Esophagus muscularis mucosa (tissue), 4 donors: ENCODE data around the gene SULT1A2.

ENCODE experiments used
- EP300 ChIP-seq: sonication (generic); formaldehyde crosslinking; IDR thresholded peaks from one replicate; pipeline ENCODE4 v1.6.1; 2017; ENCODE audit warnings: antibody characterized with exemption
- POLR2A ChIP-seq: fragments of 450-650 bp; IDR thresholded peaks from one replicate; pipeline ENCODE4 v1.6.1; 2017; ENCODE audit warnings: antibody characterized with exemption, moderate library complexity, mild to moderate bottlenecking, low read depth
- POLR2AphosphoS5 ChIP-seq, 2 donors: sonication (generic); formaldehyde crosslinking; IDR thresholded peaks; one replicate each; pipeline ENCODE4 v1.6.1; 2017; ENCODE audit warnings: antibody characterized with exemption in 2 of 2
- TF ChIP-seq, protein P1 (sequence below), 3 experiments: fragments of 200-600 bp in 2 of 3; fragments of 450-650 bp in 1 of 3; sonication (generic) in 2 of 3; IDR thresholded peaks; one replicate each; pipeline ENCODE4 v1.5.1; 2017 to 2019; ENCODE audit warnings: antibody characterized with exemption in 3 of 3, mild to moderate bottlenecking in 2 of 3, moderate library complexity in 1 of 3

DNA sequence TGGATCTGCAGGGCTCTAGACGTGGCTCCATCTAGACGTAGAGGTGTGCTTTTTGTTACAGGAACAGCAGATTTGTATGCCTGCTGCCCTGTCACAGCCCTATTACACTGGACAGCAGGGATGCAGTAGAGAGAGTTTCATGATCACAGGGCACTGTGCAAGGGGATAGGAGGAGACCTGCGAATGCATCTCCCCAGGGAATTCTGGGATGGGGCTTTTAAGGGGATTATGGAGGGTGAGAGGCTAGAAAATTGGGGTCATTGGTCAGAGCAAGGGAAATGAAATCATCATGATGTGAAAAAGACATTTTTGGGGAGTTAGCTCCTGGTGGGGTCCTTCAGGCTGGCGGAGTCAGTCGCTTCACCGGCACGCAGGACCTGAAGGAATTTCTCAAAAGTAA is 54.2 kb downstream of the SULT1A2 start:
- TF ChIP-seq EP300, result no peak
- TF ChIP-seq POLR2A, result no peak
- TF ChIP-seq, protein P1, sequence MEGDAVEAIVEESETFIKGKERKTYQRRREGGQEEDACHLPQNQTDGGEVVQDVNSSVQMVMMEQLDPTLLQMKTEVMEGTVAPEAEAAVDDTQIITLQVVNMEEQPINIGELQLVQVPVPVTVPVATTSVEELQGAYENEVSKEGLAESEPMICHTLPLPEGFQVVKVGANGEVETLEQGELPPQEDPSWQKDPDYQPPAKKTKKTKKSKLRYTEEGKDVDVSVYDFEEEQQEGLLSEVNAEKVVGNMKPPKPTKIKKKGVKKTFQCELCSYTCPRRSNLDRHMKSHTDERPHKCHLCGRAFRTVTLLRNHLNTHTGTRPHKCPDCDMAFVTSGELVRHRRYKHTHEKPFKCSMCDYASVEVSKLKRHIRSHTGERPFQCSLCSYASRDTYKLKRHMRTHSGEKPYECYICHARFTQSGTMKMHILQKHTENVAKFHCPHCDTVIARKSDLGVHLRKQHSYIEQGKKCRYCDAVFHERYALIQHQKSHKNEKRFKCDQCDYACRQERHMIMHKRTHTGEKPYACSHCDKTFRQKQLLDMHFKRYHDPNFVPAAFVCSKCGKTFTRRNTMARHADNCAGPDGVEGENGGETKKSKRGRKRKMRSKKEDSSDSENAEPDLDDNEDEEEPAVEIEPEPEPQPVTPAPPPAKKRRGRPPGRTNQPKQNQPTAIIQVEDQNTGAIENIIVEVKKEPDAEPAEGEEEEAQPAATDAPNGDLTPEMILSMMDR (IDR thresholded peaks at IDR 0.05), result no peak
- TF ChIP-seq POLR2AphosphoS5 (IDR thresholded peaks at IDR 0.05), result no peak
